Mammary epithelial cell (primary cell): ENCODE data around the gene IQSEC1.

Experiments
- EZH2 ChIP-seq: IDR thresholded peaks from 2 replicates; pipeline ENCODE4 v1.6.1; 2012; ENCODE audit warnings: low read length, inconsistent platforms, borderline replicate concordance
- TF ChIP-seq, protein P1 (sequence below), 2 donors: IDR thresholded peaks in 1 of 2; conservative IDR thresholded peaks in 1 of 2; 2 replicates each; pipeline ENCODE4 v1.5.1; 2011 to 2012; ENCODE audit warnings: inconsistent platforms in 2 of 2, low read length in 2 of 2, mild to moderate bottlenecking in 2 of 2, control low read depth in 1 of 2, low read depth in 1 of 2; ENCODE audit not compliant: insufficient read depth in 1 of 2; ENCODE audit errors: extremely low read depth in 1 of 2

DNA sequence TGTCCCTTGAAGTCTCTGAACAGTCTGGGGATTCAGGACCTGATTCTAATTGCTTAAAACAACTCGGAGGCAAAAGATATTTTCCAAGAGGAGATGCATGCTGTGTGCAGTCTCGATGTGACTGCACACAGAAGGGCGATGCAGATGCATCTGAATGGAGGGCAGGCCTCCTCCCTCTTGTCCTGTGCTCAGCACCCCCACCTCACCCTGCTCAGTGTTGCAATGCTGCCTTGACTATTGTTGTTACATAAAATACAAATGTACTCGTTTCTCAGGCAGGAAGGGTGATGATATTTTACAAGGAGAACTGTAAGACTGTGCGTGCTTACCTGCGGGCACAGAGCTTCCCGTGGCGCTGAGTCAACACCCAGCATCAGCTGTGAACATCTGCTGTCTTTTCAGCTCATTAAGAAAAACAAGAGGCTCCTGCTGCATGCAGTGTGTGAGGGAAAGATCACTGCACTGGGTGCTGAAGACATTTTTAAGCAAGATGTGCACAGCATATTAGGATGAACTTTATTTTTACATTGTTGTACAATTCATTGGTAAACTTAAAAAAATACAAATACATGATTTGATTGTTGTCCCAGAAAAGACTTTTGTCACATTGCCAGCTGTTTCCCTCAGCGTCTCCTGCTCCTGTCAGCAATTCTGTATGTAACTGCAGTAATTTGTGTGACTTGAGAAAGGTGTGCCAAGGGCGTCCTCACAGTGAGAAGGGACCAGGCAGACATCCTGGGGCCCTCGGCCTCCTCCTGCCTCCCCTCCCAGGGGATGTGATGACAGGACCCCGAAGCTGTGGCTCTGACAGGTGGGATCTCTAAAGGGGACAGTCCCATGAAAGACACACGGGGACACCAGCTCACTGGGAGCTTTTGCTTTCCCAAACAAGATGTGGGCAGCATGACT, 175.6 kb downstream of the IQSEC1 start:
- TF ChIP-seq, protein P1, sequence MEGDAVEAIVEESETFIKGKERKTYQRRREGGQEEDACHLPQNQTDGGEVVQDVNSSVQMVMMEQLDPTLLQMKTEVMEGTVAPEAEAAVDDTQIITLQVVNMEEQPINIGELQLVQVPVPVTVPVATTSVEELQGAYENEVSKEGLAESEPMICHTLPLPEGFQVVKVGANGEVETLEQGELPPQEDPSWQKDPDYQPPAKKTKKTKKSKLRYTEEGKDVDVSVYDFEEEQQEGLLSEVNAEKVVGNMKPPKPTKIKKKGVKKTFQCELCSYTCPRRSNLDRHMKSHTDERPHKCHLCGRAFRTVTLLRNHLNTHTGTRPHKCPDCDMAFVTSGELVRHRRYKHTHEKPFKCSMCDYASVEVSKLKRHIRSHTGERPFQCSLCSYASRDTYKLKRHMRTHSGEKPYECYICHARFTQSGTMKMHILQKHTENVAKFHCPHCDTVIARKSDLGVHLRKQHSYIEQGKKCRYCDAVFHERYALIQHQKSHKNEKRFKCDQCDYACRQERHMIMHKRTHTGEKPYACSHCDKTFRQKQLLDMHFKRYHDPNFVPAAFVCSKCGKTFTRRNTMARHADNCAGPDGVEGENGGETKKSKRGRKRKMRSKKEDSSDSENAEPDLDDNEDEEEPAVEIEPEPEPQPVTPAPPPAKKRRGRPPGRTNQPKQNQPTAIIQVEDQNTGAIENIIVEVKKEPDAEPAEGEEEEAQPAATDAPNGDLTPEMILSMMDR (conservative IDR thresholded peaks at IDR 0.05 in 1 of 2, IDR thresholded peaks at IDR 0.05 in 1 of 2; ENCODE audit: extremely low read depth in 1 of 2, insufficient read depth in 1 of 2, low read depth in 1 of 2, low read length in 2 of 2): no peak
- TF ChIP-seq EZH2: no peak
